ENCODE measurements around the gene UBE2E2.

GRCh38 chr3:23316924-23317323 lies 113.8 kb downstream of the UBE2E2 start:
- TF ChIP-seq REST (IDR thresholded peaks at IDR 0.05; ENCODE audit: insufficient read depth in 1 of 2, low read depth in 2 of 2, low read length in 2 of 2) (no peak), TAF1 (IDR thresholded peaks at IDR 0.05; ENCODE audit: borderline replicate concordance, insufficient read depth, low read length) (no peak), POLR2AphosphoS5 (IDR thresholded peaks at IDR 0.05; ENCODE audit: low read depth, low read length) (no peak)
